Measurements from ENCODE around the gene LAMA4. TPM values are rescaled to one million over a fixed set of nuclear protein-coding genes. Genes with fewer than 3 reads are reported as not detected.
"Not testable (repeated sequence)": the region's sequence is repeated elsewhere in the genome, so short reads cannot be mapped to it uniquely, and the experiment has no call there.

LAMA4 gene
- total RNA-seq, 1 experiment from 2014 or later, result 2.6 TPM

DNA sequence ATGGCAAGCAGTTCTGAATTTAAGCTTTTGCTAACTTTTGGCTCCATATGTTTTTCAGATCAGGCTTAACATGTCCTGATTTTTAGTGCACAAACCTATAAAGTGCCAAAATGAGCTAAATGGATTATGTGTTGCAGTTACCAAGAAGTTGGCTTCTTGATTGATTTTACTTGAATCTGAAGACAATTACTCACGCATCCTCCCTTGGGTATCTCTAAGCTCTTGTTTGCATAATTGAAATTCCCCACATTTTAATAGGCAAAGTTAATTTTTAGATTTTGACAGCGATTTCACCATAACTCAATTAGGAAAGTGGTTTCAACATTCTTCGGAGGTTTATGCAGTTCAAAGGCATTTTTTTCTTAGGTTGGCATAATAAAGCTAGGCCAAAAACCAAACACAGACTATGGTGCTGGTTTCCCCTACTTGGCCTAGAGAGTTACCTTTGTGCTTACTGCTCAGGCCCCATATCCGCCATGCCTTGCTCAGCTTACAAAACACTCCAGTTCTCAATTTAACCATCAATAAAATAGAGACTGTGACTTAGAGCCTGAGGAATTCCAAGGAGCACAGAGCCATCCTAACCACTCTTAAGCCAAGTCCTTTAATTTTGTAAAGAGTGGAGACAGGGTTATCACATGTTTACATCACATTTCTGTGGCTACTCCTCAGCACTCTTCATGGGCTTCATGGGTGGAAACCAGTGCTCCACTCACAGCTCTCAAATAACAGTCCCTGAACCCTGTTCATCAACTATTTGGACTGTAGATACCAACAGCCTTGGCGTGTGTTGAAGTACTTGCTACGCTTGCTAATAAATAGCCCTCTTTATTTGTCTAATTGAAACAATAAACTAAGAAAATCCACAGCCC, 32.1 kb downstream of the LAMA4 start:
- DNase-seq (ENCODE audit: low spot score), result no peak
- in situ Hi-C loops (cut with HindIII; ENCODE audit: low sequenced_read_pairs), result no loop called here

DNA sequence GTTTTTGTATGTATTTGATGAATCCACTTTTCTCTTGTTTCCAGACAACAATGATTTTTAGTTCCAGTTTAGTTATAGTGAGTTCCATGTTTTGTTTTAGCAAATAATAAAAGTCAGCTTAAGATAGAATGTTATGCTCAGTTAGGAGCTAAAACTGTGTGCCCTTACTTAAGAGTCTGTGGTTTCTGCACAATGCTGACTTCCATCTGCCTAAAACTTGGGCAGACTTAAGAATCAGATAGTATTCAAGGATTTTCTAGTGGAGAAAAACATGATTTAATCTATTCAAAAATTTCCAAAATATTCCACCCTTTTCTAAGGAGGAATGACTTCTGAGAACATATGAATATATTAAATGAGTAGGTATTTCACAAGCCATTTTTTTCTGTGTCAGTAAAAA, 32.8 kb downstream of the LAMA4 start:
- in situ Hi-C loops (cut with HindIII; ENCODE audit: low sequenced_read_pairs), result no loop called here

DNA sequence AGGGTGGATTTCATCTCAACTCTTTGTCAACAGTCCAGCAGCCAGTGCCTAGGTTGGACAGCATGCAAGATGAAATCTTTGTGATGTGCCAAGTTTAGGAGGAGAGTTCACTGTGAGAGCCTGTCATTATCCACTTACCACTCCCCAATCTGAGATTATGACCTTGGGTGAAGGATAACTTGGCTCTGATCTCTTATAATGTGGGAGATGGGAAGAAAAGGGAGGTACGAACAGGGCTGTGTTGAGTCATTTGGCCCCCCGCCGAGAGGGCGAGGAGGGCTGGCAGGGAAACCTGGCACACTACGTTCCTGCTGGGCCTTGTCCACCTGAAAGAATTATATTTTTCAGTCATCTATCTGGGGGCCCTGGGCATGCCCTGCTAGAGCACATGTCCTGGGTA, 35.8 kb downstream of the LAMA4 start:
- in situ Hi-C loops (cut with HindIII; ENCODE audit: low sequenced_read_pairs), result no loop called here
- peak; percentile 55 for DNase-seq (ENCODE audit: low spot score)

More for the DNA sequence above, 32.8 kb downstream of the LAMA4 start:
- DNase-seq (ENCODE audit: low spot score), result no peak

DNA sequence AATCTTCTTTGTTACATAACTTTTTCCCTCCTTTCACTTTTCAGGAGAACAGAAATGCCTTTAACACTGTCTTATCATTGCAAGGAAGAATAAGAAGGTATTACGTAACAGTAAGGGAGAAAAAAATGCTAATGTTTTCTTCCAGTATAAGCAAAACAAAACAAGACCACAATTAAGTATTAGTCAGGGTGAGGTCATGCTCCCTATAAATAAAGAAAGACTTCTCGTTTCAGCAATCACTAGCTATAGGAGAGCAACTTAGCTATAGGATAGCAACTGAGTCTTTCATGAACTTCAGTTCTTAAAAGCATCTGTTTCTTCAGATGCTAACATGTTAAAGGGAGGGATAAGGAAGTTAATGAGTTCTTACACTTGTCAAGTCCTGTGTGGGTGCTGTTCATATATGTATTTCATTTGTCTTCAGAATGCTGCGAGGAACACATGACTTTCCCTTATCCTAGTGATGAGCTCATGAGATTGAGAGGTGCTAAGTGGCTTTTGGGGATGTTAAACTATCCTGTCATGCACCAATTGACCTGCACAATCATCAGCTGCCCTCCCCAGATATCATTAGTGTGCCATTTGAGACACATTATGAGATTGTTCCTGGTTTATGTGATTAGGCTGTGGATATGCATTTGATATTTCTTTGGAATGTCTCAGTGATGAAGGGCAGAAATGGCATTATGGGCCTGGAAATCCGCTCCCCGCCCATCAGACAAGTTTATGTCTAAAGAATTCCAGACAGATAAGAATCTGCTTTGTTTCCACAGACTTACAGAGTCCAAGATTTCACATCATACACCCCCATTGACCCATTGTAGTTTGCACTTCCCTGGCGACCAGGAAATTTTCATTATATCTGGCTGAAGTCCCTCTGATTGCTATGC, 37.5 kb downstream of the LAMA4 start:
- DNase-seq (ENCODE audit: low spot score), result no peak
- in situ Hi-C loops (cut with HindIII; ENCODE audit: low sequenced_read_pairs), result no loop called here

- in situ Hi-C loops (cut with HindIII; ENCODE audit: low sequenced_read_pairs), result no loop called here
Observed at GRCh38 chr6:112215488-112216284, 38.7 kb downstream of the LAMA4 start.

DNA sequence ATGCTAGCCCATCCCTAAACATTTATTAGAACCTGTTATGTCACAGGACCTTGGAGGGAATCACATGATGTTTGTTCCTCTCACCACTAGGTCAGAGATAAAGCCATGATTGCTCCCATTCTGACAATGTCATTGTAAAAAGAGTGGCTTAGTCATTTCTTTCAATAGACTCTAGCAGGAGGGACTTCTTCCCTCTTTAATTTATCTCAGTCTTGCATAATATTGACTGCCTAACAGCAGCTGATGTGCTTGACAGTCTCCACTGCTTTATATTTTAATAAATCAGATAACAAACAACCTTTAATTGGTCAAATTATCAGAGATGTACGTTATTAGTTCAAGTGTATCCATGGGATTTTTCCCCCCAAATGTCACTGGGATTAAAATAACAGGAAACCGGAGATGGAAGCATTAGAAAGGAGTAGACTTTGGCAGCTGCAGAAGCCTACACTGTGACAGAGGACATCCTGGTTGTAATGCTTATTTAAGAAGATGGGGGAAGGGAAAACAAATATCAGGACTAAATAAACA, 39.6 kb downstream of the LAMA4 start:
- in situ Hi-C loops (cut with HindIII; ENCODE audit: low sequenced_read_pairs), result no loop called here
- DNase-seq (ENCODE audit: low spot score), result no peak

More at GRCh38 chr6:112215488-112216284, 38.7 kb downstream of the LAMA4 start:
- DNase-seq (ENCODE audit: low spot score), result no peak

GRCh38 chr6:112210852-112211251, 43.5 kb downstream of the LAMA4 start:
- in situ Hi-C loops (cut with HindIII; ENCODE audit: low sequenced_read_pairs), result no loop called here
- no peak for DNase-seq (ENCODE audit: low spot score)

DNA sequence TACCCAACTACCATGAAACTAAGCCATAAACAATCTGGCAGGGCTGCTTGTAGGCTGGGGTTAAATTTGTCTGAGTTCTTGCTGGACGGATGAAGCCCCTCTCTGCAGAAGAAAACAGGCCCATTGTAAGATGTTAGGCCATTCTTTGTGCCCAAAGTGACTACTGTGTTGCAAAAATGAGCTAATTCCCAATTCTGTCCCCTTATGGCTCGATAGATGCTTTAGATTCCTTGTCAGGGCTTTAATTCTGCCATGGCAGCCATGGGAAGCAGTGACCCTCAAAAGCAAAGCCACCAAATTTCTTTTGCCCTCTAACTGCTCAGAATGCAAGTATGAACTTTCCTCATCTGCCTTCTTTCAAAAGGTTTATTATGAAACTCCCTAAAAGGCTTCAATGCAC, 45.2 kb downstream of the LAMA4 start:
- DNase-seq (ENCODE audit: low spot score), result peak; percentile 16
- in situ Hi-C loops (cut with HindIII; ENCODE audit: low sequenced_read_pairs), result no loop called here

DNA sequence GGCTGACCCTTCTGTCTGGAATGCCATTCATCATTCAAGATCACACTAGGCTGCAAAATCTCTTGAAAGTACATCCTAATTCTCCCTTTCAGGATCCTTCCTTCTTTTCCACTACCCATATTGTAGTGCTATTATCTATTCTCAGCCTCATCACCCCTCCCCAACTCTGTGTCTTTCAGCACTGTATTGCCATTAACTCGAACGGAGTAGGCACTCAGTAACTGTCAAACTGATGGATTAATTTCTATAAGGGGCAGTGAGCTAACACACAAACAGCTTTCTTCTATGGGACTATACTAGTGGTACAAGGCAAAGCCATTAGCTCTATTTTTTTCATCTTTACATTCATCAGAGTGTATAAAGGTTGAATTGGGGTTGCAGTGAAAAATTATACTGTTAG, 46.6 kb downstream of the LAMA4 start:
- in situ Hi-C loops (cut with HindIII; ENCODE audit: low sequenced_read_pairs), result no loop called here
- DNase-seq (ENCODE audit: low spot score), result no peak

GRCh38 chr6:112207131-112207530, 47.2 kb downstream of the LAMA4 start:
- in situ Hi-C loops (cut with HindIII; ENCODE audit: low sequenced_read_pairs), result no loop called here
- no peak for DNase-seq (ENCODE audit: low spot score)

GRCh38 chr6:112206110-112206458, 48.3 kb downstream of the LAMA4 start:
- in situ Hi-C loops (cut with HindIII; ENCODE audit: low sequenced_read_pairs), result no loop called here
- DNase-seq (ENCODE audit: low spot score), result no peak

- in situ Hi-C loops (cut with HindIII; ENCODE audit: low sequenced_read_pairs), result no loop called here
Observed at GRCh38 chr6:112205427-112206109, 48.8 kb downstream of the LAMA4 start.

GRCh38 chr6:112204350-112204706, 50.0 kb downstream of the LAMA4 start:
- in situ Hi-C loops (cut with HindIII; ENCODE audit: low sequenced_read_pairs), result no loop called here
- no peak for DNase-seq (ENCODE audit: low spot score)

More at GRCh38 chr6:112205427-112206109, 48.8 kb downstream of the LAMA4 start:
- DNase-seq (ENCODE audit: low spot score), result no peak

DNA sequence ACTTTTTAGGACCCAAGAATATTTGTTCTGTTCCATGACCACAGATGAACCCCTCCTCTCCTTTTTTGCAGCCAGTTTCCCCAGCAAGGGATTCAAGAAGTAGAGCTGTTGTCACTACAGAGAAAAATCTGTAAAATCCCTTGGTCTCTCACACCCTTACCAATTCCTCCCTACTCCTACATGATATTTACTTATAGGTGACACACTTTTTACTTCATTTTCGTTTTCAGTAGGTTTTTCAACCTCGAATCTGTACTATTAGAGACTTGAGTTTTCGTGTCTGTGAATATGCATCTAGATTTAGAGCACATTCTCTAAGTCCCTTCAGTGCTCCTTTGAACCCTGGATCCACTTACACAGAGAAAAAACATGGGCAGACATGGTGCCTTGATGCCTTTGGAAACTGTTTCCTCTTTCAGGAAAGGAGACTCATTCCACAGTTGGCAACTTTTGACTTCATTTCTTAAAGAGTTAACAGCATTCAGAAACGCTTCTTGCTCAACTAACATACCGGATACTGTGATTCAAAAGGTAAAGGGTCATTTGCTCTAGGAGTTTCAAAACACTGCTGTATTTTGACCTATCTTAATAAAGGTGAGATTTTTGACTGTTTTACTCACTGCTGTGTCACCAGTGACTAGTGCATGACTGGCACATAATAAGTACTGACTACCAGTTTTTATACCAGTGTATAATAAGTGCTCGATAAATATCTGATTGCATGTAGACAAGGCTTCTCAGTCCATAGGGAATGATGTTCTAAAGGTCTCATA, 50.6 kb downstream of the LAMA4 start:
- in situ Hi-C loops (cut with HindIII; ENCODE audit: low sequenced_read_pairs), result no loop called here
- DNase-seq (ENCODE audit: low spot score), result no peak

GRCh38 chr6:112202639-112203341, 51.6 kb downstream of the LAMA4 start:
- in situ Hi-C loops (cut with HindIII; ENCODE audit: low sequenced_read_pairs), result no loop called here
- no peak for DNase-seq (ENCODE audit: low spot score)

DNA sequence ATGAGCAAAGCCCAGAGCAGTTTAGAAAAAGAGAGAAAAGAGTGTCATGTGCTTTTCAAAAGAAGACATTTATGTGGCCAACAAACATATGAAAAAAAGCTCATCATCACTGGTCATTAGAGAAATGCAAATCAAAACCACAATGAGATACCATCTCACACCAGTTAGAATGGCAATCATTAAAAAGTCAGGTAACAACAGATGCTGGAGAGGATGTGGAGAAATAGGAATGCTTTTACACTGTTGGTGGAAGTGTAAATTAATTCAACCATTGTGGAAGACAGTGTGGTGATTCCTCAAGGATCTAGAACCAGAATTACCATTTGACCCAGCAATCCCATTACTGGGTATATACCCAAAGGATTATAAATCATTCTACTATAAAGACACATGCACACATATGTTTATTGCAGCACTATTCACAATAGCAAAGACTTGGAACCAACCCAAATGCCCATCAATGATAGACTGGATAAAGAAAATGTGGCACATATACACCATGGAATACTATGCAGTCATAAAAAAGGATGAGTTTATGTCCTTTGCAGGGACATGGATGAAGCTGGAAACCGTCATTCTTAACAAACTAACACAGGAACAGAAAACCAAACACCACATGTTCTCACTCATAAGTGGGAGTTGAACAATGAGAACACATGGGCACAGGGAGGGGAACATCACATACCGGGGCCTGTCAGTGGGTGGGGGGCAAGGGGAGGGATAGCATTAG, 54.0 kb downstream of the LAMA4 start:
- DNase-seq (ENCODE audit: low spot score); in situ Hi-C loops (cut with HindIII; ENCODE audit: low sequenced_read_pairs): not testable (repeated sequence)

DNA sequence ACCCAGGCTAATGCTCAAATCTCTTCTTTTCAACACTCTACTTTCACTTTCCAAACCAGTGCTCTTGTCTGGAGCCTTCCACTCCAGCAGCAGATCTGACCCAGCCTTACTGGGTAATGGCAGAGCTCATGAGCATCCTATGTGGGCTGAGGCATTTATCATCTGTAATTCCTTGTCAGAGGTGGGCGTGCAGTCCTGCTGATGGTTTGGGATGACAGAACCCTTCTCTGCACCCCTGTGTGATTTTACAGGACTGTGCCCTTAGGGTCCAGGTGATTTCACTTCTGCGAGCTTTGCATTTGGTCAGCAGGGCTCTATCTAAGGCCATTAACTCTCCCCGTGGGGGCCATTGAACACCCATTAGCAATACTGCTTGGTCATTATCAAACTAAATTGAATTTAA, 55.4 kb downstream of the LAMA4 start:
- DNase-seq (ENCODE audit: low spot score), result no peak
- in situ Hi-C loops (cut with HindIII; ENCODE audit: low sequenced_read_pairs), result no loop called here
